Nephron progenitor cell (in vitro differentiated cells): ENCODE measurements around the gene METAP1.
"Not testable (repeated sequence)": the region's sequence is repeated elsewhere in the genome, so short reads cannot be mapped to it uniquely, and the experiment has no call there.

ENCODE experiments used
- DNase-seq: peaks from one replicate; pipeline ENCODE4 v3.0.0; 2021
- H3K27ac Mint-ChIP-seq: 2 replicates; pipeline ENCODE4 v1.8.0; 2021; ENCODE audit warnings: mild to moderate bottlenecking, moderate library complexity, mixed read lengths
- H3K27me3 Mint-ChIP-seq: 2 replicates; pipeline ENCODE4 v1.8.0; 2021; ENCODE audit warnings: mild to moderate bottlenecking, low read depth, mixed read lengths; ENCODE audit not compliant: poor library complexity
- H3K36me3 Mint-ChIP-seq: 2 replicates; pipeline ENCODE4 v1.8.0; 2021; ENCODE audit warnings: low read depth, mixed read lengths
- H3K4me1 Mint-ChIP-seq: 2 replicates; pipeline ENCODE4 v1.8.0; 2021; ENCODE audit warnings: mixed read lengths
- H3K4me3 Mint-ChIP-seq: 2 replicates; pipeline ENCODE4 v1.8.0; 2021; ENCODE audit warnings: mild to moderate bottlenecking, moderate library complexity, mixed read lengths
- H3K9me3 Mint-ChIP-seq: 2 replicates; pipeline ENCODE4 v1.8.0; 2021; ENCODE audit warnings: mild to moderate bottlenecking, moderate library complexity, mixed read lengths
- CTCF ChIP-seq: fragments of 200-600 bp; sonication (generic); IDR thresholded peaks from 2 replicates; pipeline ENCODE4 v1.5.0; 2021; ENCODE audit warnings: antibody characterized with exemption

Gene METAP1

DNA sequence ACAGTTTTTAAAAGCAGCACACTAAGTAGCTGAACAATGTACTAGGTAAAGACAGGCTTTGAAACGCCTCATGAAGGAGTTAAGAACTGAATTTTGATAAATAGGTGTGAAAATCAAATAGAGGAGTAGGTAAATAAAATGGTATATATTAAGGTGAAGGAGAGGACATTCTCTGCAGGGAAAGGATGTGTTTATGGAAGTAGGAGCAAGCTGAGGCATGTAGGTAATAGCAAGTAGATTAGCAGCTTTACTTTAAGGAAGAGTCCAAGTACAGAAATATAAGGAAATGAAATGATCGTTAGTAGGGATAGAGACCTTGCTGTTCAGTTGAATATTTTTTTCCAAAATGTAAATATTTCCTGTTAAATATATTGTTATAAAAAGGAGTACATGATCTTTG lies 12.5 kb downstream of the METAP1 start:
- no peak for DNase-seq
- Mint-ChIP-seq H3K4me1 (no peaks in the 10 kb centered on the region), H3K9me3 (peaks cover 45% of the 10 kb centered on the region), H3K36me3 (peaks cover 95% of the 10 kb centered on the region), H3K27ac (no peak overlapping the region), H3K27me3 (no peaks in the 10 kb centered on the region), H3K4me3 (no peak overlapping the region)
- TF ChIP-seq CTCF = no peak

- H3K4me1 Mint-ChIP-seq = no peaks in the 10 kb centered on the region
- H3K4me3 Mint-ChIP-seq = no peak overlapping the region
- H3K27ac Mint-ChIP-seq = no peak overlapping the region
- H3K27me3 Mint-ChIP-seq = no peaks in the 10 kb centered on the region
- peaks cover 83% of the 10 kb centered on the region for H3K9me3 Mint-ChIP-seq
- H3K36me3 Mint-ChIP-seq = peaks cover 99% of the 10 kb centered on the region
- no peak for DNase-seq
- no peak for TF ChIP-seq CTCF
These were observed 16.4 kb downstream of the METAP1 start for GRCh38 chr4:99011910-99012309.

DNA sequence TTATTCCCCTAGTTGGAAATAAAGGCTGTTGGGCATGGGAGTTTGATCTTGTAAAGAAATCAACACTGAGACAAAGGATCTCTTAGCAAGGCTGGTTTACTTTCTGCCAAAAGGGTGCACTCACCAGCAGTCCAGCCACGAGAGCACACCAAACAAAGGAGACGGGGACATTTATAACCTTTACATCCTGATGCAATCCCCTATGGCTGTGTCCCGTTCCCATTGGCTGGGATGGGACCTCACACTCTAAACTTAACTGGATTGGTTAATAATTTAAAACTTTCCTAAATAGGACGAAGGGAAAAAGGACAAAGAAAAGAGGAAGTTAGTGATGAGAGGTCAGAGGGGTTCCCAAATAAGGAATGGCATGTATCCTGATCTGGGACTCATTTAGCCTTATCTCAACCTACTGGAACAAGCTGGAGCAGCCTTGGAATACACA lies 17.9 kb downstream of the METAP1 start:
- H3K27me3 Mint-ChIP-seq = no peaks in the 10 kb centered on the region
- peaks cover 100% of the 10 kb centered on the region for H3K36me3 Mint-ChIP-seq
- H3K4me3 Mint-ChIP-seq = no peak overlapping the region
- H3K9me3 Mint-ChIP-seq = peaks cover 94% of the 10 kb centered on the region
- TF ChIP-seq CTCF = no peak
- no peak for DNase-seq
- no peaks in the 10 kb centered on the region for H3K4me1 Mint-ChIP-seq
- no peak overlapping the region for H3K27ac Mint-ChIP-seq

DNA sequence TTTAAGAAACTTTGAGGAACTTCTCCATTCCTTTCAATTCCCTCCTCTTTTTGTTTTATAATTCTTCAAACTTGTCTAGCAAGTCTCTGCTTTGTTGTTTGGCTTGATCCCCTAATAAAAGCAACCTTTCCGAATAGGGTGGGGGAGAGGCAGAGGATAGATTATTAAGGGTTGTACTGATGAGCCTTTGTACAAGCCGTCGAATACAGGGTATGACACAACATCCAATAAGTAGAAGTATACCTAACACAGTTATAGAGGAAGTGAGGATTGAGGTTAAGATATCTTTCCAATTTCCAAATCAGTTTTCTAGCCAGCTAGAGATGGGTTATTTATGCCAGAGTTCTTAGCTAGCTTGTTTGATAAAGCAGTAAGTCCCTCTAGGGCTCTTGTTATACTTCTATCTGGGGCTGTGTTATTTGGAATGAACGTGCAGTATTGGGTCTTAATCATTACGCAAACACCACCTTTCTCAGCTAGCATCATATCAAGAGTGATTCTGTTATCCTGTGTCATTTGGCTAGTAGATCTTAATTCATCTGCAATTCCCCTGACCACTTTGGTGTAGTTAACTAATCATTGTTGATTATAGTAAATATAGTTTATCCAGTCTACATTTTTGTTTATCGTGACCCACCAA lies 18.5 kb downstream of the METAP1 start:
- Mint-ChIP-seq H3K4me3 (no peak overlapping the region), H3K27me3 (no peaks in the 10 kb centered on the region), H3K27ac (no peak overlapping the region), H3K36me3 (peaks cover 100% of the 10 kb centered on the region), H3K9me3 (peaks cover 97% of the 10 kb centered on the region), H3K4me1 (no peaks in the 10 kb centered on the region)
- no peak for TF ChIP-seq CTCF
- DNase-seq = no peak

- Mint-ChIP-seq H3K27ac (no peak overlapping the region), H3K4me1 (peaks cover 8% of the 10 kb centered on the region), H3K36me3 (peaks cover 87% of the 10 kb centered on the region), H3K27me3 (no peaks in the 10 kb centered on the region), H3K9me3 (peaks cover 81% of the 10 kb centered on the region), H3K4me3 (no peak overlapping the region)
- TF ChIP-seq CTCF = no peak
- no peak for DNase-seq
These were observed 25.9 kb downstream of the METAP1 start for GRCh38 chr4:99021386-99021785.

DNA sequence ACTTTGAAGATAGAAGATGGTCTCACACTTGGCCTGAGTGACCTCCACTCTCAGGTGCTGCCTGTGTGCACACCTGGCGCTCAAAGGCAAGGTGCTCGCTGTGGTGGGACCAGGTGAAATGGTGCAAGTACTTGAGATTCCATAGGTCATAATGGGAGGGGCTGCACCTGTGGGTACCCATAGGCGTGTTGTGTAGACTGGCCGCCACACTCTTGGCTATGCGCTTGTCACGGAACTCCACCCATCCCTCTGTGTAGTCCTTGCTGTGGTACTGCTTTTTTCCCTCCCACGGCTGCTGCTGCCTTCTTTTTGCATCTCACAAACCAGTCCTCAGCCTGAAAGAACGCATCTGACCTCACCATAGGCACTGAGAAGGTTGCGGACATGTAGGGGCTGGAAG lies 27.0 kb downstream of the METAP1 start:
- peaks cover 75% of the 10 kb centered on the region for H3K36me3 Mint-ChIP-seq
- H3K27ac Mint-ChIP-seq = no peak overlapping the region
- no peak for TF ChIP-seq CTCF
- H3K9me3 Mint-ChIP-seq = peaks cover 69% of the 10 kb centered on the region
- peaks cover 8% of the 10 kb centered on the region for H3K4me1 Mint-ChIP-seq
- no peak for DNase-seq
- H3K27me3 Mint-ChIP-seq = no peaks in the 10 kb centered on the region
- H3K4me3 Mint-ChIP-seq = no peak overlapping the region

DNA sequence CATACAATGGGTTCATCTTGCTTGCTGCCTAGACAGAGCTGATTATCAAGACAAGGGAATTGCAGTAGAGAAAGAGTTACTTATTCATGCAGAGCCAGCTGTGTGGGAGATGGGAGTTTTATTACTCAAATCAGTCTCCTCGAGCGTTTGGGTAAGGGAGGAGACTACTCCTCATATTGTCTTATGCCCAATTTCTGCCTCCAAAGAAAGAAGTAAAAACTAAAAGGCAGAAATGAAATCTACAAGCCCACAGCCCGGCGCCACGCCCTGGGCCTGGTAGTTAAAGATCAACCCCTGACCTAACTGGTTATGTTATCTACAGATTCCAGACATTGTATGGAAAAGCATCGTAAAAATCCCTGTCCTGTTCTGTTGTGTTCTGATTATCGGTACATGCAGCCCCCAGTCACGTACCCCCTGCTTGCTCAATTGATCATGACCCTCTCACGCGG lies 28.3 kb downstream of the METAP1 start:
- Mint-ChIP-seq H3K36me3 (peaks cover 63% of the 10 kb centered on the region), H3K9me3 (peaks cover 56% of the 10 kb centered on the region), H3K27ac (peak overlapping the region; percentile 73)
- DNase-seq, H3K27me3 Mint-ChIP-seq, H3K4me3 Mint-ChIP-seq, H3K4me1 Mint-ChIP-seq: not testable (repeated sequence)
